Ramos (cell line): Measurements from ENCODE around the gene DLGAP1.
"Not testable (repeated sequence)": the region's sequence is repeated elsewhere in the genome, so short reads cannot be mapped to it uniquely, and the experiment has no call there.

Experiments
- in situ Hi-C: fragments of 300-500 bp; cut with MboI; formaldehyde crosslinking; loops from one replicate; pipeline ENCODE4 v1.14.3; 2022; ENCODE audit warnings: low sequenced_read_pairs; ENCODE audit not compliant: unreplicated experiment

DLGAP1 gene

GRCh38 chr18:3658529-3658928 is 796.6 kb downstream of the DLGAP1 start:
- in situ Hi-C loops, result no loop called here

DNA sequence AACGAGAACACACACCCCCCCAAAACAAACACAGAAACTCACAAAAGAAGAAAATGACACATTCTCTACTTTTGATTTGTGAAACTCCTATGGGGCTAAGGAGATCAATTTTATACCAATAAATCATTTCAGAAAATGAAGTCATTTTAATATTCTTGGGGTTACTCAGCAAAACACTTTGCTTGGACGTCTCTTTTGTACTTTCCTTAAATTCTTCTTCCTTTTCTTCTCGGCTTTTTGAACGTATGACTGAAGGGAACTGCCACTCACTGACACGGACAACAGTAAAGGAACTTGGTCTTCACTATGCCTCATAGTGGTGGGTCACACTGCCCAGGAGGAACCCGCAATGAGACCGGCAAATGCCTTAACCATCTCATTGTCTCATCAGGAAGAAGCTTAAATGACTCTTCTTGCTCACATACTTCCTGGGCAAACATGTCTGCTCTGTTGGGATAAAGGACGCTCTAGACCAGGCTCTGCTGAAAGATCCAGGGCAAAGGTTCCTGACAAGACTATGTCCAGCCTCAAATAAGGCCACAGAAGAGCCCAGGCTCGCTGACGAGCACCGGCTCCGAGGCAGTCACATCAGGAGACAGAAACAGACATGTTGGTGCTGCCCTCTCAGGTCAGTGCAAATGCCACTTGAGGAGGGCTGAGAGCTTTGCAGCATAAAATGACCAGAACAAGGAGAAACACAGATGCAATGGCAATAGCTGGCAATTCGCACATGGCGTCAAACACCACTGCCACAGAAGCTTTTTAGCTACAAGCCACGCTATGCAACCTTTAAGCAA is 799.7 kb downstream of the DLGAP1 start:
- in situ Hi-C loops, result no loop called here

DNA sequence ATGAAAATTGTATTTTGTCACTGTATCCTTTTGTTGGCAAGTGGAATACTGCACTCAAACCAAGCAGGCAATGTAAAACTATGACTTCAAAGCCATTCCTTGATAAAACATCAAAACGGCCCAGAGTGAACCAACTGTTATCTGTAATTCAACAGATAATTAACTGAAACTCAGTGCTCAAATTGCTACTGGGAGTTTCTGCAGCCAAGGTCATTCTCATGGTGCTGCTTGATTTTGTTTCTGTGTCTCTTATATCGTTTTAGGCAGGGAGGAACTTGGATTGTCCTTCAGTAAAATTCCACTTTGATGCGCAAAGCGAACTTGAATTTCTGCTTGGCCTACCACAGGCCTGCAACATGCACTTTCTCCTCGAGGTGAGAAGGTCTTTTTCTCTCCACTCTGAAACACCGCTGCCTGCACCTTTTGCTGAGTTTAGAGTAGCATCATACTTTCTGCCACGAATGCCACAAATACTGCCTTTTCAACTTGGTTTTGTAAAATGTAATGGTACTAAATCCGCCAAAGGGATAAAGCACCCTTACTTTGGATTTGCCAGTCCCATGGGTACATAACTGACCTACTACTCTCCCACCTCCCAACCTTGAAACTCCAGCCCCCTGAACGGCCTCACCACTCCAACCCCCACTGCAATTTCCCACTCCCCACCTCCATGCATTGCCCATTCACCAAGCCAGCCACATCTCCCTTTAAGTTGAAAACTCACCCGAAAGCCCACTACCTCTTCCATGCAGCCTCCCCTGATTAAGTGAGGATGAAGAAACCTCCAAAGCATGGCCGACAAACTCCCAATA is 800.5 kb downstream of the DLGAP1 start:
- in situ Hi-C loops, result no loop called here

DNA sequence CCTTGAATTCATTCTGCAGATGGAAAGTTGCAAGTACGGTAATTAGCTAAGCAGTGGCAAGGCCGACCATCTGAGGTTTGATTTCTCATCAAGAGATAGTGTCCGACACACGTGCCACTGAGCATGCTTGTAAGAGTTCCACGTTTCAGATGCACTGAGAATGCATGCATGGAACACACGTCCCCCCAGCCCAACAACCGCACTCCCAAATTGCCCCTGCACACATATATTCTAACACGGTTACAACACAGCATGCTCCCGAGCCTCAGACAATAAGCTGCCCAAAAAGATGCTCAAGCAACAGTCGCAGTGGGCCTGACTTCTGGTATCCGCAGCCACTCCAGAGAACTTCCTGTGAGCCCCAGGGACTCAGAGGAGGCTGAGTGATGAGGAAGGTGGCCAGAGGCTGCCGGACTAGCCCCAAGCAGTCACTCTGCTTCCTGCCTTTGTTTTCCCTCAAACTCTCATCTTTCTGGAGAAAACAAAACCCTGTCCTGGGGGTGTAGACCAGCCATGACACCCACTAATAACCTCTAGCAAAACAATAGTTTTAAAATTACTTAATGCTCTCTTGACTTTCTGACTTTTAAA is 801.2 kb downstream of the DLGAP1 start:
- in situ Hi-C loops, result no loop called here

GRCh38 chr18:3653263-3653850 is 801.8 kb downstream of the DLGAP1 start:
- in situ Hi-C loops, result no loop called here

DNA sequence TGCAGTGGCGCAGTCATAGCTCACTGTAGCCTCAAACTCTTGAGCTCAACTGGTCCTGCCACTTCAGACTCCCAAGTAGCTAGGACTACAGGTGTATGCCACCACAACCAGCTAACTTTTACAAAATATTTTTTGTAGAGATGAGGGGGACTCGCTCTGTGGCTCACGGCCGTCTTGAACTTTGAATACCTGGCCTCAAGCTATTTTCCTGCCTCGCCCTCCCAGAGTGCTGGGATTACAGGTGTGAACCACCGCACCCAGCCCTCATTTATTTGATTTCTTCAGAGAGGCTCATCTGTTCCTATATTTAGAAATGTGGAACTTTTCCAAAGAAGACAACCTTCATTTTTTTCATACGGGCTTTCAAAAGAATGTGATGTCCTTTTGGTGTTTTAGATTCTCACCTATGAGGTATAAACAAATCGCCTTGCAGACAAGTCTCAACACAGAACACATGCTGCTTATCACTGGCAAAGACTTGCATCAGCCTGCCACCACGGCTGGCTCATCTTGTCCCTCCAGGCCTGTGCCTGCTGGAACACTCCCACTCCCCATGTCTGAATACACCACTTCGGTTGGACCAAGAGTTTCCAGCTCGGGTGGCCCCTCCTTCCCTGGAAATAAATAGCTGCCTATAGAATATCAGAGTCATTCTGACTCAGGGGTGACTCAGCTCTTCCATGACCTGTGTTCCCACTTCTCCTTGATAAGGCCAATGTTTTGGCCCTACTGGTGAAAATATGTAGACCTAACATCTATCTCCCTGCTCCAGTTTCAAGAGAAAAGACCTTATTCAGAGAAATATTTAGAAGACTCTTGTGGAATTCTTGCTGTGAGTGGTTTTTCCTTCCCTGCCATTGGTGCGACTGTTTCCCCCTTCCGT is 802.5 kb downstream of the DLGAP1 start:
- in situ Hi-C loops, result no loop called here

- in situ Hi-C loops, result no loop called here
Observed at GRCh38 chr18:3651266-3651665, 803.8 kb downstream of the DLGAP1 start.

DNA sequence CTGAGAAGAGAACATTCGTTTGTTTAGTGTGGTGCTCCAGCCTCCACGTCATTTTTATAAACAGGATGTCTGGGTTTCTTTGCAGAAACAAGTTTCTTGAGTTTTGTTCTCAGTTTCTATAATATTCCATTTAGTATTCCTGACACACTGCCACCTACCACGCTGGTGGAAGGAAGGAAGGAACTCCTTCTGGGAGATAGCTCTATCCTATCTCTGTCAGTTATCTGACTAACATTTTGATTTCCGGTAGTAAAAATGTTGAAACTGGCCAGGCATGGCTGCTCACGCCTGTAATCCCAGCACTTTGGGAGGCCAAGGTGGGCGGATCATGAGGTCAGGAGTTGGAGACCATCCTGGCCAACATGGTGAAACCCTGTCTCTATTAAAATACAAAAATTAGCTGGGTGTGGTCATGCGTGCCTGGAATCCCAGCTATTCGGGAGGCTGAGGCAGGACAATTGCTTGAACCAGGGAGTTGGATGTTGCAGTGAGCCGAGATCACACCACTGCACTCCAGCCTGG is 804.5 kb downstream of the DLGAP1 start:
- in situ Hi-C loops, result not testable (repeated sequence)

DNA sequence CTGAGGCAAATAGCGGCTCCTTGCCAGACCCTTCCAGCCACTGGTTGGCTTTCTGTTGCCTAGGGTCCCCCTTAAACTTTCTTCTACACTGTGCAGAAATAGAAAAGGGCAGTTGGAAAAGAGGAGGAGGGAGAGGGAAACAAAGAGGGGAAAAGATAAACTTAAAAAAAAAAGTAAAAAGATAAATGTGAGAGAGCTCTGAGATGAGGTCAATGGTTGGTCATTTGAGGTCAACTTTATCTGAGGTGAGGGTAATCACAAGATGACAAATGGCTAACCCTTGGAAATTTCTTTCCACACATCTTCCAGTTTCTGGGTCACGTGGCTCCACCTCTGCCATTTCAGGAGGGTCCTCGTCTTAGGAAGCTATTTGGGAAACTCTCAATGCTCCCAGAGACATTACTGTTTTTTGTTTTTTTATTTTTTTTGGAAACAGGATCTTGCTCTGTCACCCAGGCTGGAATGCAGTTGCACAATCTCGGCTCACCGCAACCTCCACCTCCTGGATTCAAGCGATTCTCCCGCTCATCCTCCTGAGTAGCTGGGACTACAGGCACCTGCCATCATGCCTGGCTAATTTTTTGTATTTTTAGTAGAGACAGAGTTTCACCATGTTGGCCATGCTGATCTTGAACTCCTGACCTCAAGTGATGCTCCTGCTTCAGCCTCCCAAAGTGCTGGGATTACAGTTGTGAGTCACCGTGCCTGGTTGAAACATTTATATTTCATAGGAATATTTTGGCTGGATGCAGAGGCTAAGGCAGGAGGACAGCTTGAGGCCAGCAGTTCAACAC is 805.3 kb downstream of the DLGAP1 start:
- in situ Hi-C loops, result no loop called here

GRCh38 chr18:3649135-3649632 is 805.9 kb downstream of the DLGAP1 start:
- in situ Hi-C loops, result no loop called here

- in situ Hi-C loops, result no loop called here
Observed at GRCh38 chr18:3648641-3649040, 806.5 kb downstream of the DLGAP1 start.

GRCh38 chr18:3648200-3648599 is 806.9 kb downstream of the DLGAP1 start:
- in situ Hi-C loops, result no loop called here

- in situ Hi-C loops, result no loop called here
Observed at GRCh38 chr18:3647636-3648035, 807.5 kb downstream of the DLGAP1 start.

- in situ Hi-C loops, result no loop called here
Observed at GRCh38 chr18:3645384-3646156, 809.5 kb downstream of the DLGAP1 start.

DNA sequence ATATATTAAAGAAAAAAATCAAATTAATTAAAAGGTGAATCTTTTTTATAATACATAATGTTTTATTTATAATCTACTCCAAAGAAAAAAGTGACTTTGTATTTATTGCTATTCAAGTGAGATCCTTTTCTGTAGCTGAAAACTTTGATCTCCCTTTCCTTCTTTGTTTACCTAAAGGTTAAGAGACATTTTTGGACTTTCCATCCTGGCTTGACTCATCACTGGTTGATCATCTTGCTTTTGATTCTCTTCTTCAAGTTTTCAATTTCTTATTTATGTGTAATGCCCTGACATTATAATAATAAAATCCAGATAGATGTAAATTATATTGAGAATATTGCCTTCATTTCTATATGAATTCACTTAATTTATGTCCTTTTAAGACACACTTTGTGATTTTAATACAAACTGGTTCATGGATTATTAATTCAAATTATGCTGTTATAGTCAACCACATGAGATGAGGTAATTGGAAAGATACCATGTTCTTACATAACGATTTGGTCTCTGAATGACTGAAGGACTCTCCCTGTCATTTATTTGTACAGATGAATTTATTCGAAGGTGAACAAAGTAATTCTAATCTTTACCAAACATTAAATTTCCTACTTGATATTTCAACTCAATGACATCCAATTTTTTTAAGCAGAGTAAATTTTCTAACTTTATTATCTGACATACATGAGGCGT is 820.7 kb downstream of the DLGAP1 start:
- in situ Hi-C loops, result no loop called here

- in situ Hi-C loops, result no loop called here
Observed at GRCh38 chr18:3631887-3632286, 823.2 kb downstream of the DLGAP1 start.

- in situ Hi-C loops, result no loop called here
Observed at GRCh38 chr18:3626929-3627458, 828.1 kb downstream of the DLGAP1 start.
